Cortex of kidney (tissue), 1 donor: ENCODE measurements around the gene FRRS1.
"Not testable (repeated sequence)": the region's sequence is repeated elsewhere in the genome, so short reads cannot be mapped to it uniquely, and the experiment has no call there.

Experiments
- DNase-seq: peaks from one replicate; lab custom pipeline; 2025; lab: John Stamatoyannopoulos, UW

FRRS1 gene, protein sequence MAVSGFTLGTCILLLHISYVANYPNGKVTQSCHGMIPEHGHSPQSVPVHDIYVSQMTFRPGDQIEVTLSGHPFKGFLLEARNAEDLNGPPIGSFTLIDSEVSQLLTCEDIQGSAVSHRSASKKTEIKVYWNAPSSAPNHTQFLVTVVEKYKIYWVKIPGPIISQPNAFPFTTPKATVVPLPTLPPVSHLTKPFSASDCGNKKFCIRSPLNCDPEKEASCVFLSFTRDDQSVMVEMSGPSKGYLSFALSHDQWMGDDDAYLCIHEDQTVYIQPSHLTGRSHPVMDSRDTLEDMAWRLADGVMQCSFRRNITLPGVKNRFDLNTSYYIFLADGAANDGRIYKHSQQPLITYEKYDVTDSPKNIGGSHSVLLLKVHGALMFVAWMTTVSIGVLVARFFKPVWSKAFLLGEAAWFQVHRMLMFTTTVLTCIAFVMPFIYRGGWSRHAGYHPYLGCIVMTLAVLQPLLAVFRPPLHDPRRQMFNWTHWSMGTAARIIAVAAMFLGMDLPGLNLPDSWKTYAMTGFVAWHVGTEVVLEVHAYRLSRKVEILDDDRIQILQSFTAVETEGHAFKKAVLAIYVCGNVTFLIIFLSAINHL

DNA sequence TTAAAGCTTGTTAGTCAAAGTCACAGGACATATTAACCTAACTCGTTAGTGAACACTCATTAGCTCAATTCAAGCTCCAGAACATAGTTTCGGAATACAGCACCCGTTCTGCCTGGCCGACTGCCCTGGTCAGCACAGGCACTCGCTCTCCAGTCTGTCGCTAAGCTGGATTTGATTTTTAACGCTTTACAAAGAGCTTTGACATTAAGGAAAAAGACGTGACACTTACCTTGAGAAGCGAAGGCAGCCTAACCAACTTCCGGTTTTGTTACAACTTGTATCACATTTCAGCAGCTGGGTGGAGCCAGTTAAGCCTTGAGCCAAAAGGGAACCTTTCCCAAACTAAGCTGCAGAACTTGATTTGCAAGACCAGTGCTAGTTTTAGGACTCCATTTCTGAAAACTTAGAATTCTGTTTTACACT, at the start of gene FRRS1:
Gene FRRS1 (minus strand): TSS at position 258 of the 423 bp plus-strand sequence. CDS start 17,867 bp downstream, outside the sequence.
- no peak for DNase-seq

DNA sequence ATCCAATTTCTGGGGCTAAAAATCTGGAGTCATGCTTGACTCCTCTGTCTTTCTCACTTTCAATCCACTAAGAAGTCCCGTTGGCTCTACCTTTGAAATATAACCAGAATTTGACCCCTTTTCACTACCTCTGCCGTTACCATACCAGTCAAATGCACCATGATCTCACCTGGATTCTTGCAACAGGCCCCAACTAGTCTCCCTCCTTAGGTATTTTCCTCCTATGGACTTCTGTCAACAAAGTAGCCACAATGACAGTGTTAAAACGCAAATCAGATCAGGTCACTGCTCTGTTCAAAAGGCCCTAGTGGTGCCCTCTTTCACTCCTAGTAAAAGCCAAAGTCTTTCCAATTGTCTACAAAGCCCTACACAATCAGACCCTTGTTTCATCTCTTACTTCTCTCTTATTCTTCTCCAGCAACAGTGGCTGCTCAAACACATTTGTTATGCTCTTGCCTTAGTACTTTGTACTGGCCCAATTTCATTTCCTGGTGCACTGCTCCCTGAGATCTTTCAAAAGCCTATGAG, 48.0 kb upstream of the FRRS1 start:
- DNase-seq: no peak

DNA sequence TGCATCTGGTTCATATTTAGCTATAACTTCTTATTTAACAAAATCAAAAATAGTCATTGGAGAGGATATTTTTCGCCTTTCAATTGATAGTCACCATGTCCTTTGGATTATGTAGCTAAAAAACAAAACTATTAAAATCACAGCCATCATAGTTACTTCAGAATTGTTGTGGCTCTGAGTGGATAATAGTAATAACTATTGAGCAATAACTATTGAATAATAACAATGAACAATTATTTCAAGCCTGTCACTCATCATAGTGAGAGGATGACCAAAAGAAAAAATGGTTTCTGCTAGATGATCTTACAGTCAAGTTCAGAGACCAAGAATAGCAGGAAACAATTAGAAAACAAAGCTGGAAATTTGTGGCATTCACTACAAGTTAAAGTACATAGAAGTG, 45.3 kb upstream of the FRRS1 start:
- DNase-seq: no peak

DNA sequence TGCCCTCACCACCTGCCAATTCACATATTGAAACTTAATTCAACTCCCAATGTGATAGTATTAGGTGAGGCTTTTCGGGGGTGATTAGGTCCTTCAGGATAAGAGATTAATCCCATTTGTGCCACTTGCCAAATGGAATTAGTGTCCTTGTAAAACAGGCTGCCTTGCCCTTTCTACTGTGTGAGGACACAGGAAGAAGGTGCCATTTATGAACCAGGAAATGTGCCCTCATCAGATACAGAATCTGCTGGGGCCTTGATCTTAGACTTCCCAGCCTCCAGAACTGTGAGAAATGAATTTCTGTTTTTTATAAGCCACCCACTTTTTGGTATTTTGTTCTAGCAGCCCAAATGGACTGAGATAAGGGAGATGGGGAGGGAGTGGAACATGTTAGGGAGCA, 44.6 kb upstream of the FRRS1 start:
- no peak for DNase-seq

DNA sequence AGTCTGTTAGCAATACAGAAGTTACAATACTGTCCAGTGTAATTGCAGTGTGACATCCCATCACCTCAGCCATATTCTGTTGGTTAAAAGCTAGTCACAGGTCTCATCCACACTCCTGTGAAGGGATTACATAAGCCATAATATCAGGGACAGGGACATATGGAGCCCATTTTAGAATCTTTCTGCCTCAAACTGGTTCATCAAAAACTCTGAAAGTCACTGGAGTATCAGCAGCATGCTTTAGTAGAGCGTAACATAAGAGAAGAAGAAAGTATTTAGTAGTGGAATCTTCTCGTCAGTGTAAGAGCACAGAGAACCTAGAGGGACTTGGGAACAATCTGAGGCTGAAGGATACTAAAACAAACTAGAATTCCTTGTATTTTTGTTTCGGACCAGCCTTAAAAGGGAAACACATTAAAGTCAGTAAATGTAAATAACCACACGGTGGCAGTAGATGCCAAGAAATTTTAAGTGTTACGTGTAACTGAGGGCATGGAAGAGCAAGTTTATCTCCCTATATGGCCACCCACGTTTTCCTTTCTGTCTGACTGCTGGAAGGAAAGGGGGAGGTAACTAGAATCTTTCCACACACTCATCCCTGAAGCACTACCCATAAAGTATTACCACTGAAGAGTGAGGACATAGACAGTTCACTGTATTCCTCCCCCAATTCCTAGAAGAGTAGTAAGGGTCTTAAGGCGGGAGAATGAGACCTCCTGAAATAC, 42.1 kb upstream of the FRRS1 start:
- DNase-seq: no peak

DNA sequence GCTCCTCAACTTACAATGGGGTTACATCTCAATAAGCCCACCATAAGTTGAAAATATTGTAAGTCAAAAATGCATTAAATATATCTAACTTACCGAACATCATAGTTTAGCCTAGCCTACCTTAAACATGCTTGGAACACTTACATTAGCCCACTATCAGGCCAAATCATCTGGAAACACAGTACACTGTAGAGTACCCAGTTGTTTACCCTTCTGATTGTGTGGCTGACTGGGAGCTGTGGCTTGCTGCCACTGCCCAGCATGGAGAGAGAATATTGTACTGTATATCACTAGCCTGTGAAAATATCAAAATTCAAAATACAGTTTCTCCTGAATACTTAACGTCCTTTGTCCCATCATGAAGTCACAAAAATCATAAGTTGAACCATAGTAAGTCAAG, 40.4 kb upstream of the FRRS1 start:
- no peak for DNase-seq

DNA sequence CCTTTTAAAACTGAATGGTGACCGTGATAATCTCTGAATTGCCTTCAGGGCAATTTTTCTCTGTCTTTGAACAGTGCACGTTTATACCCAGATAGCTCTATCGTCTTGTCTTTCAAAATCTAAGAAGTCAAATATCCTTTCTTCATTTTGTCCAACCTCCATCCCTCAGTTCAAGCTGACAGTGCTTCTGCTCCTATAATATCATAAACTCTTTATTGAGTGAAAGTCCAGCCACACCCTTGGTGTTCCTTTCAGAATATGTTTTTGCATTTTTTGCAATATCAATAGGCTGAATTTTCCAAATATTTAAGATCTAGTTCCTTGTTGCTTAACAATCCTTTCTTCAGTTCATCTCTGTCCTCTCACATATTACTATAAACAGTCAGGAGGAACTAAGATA, 35.1 kb upstream of the FRRS1 start:
- DNase-seq: no peak

DNA sequence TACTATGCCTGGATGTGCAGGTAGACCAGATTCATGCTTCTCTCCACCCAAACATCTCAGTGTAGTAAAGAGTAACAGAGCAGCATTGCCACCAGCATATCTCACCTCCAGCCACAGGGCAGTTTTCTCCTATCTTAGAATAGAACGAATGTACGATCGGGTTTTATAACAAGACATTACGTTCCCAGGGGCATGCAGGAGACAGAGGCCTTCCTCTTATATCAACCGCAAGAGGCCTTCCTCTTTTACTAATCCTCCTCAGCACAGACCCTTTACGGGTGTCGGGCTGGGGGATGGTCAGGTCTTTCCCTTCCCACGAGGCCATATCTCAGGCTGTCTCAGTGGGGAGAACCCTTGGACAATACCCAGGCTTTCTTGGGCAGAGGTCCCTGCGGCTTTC, 27.4 kb upstream of the FRRS1 start:
- DNase-seq: not testable (repeated sequence)

DNA sequence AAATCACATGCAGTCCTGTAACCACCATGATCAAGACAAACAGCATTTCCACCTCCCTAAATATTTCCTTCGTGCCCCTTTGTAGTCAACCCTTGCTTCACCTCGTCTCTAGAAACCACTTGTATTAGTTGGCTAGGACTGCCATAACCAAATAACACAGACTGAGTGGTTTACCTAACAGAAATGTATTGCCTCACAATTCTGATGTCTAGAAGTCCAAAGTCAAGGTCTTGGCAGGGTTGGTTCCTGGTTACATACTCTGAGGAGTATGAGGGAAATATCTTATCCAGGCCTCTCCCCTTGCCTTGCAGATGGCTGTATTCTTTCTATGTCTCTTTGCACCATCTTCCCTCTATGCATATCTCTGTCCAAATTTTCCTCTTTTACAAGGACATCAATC, 23.3 kb upstream of the FRRS1 start:
- no peak for DNase-seq

DNA sequence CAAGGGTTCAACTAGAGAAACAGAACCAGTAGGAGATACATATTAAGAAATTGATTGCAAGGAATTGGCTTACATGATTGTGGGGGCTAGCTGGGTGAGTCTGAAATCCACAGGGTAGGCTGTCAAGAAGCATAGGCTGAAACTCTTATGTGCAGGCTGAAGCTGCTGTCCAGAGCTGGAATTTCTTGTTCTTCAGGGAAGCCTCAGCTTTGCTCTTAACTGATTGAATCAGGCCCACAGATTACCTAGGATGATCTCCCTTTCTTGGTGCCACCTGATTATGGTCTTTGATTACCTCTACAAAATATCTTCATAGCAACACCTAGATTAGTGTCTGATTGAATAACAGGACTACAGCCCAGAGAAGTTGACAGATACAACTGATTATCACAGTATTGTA, 22.5 kb upstream of the FRRS1 start:
- no peak for DNase-seq

DNA sequence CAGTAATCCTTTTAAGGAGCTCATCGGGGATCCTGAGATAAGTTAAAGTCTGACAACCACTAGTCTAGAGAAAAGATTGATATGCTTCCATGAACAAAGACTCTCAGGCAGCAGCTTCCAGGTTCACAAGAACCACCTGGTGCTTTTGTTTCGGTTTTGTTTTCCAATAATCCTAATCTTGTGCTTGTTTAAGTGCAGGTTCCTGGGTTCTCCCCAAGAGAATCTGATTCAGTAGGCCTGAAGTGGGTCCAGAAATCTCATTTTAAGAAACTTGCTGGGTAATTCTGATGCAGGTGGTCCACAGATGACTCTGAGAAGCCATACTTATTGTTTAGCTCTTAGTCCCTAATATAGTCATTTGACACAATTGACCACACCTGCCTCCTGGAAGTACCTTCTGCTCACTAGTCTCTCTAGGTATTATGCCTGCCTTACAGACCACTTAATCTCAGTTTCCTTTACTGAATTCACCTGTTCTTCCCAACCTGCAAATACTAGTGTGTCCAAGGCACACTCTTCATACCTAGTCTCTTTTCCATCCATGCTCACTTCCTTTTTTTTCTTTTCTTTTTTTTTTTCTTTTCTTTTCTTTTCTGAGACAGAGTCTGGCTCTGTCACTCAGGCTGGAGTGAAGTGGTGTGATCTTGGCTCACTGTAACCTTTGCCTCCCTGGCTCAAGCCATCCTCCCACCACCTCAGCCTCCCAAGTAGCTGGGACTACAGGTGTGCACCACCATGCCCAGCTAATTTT, 20.5 kb upstream of the FRRS1 start:
- no peak for DNase-seq

DNA sequence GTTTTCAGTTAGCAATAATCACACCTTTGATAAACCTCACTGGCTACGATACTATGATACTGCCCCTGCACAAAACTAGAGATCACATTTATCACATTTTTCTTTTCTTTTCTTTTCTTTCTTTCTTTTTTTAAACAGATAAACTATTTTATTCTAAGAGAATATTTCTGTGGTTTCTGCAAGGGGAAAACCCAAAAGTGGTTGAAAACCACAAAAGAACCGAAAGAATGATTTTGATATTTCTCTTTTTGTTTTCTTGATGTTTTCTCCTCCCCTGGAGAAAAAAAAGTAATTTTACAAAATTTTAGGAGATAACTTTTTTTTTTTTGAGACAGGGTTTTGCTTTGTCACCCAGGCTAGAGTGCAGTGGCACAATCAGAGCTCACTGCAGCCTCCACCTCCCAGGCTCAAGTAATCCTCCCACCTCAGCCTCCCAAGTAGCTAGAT, 18.4 kb upstream of the FRRS1 start:
- no peak for DNase-seq

DNA sequence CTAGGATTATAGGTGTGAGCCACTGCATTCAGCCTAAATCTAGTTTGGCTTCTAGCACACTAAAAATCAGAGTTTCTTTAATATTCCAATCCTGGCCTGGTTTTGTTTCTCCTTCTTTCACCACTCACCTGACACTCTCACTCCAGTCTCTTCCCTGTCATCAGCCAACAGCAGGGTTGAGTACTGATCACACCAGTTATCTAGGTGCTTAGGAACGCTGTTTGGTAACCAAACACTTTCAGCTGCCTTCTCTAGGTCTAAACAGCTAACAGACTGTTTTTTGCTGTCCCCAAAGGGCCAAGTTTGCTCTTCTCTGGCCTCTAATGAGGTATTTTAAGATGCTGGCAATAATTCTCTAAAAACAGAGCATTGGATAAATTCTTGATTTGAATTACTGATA, 17.7 kb upstream of the FRRS1 start:
- no peak for DNase-seq

DNA sequence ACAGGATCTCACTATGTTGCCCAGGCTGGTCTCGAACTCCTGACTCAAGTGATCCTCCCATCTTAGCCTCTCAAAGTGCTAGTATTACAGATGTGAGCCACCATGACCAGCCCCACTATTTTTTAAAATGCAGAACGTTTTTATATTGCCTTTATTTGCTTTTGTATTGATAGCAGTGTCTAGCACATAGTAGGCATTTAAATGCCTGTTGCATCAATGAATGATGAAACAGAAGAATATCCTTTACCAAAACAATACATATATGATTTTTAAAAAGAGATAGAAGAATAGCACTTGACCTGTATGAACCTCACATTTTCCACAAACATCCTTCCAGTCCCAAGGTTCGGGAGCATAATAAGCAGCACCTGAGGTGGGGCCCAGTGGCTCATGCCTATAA, 16.5 kb upstream of the FRRS1 start:
- no peak for DNase-seq

DNA sequence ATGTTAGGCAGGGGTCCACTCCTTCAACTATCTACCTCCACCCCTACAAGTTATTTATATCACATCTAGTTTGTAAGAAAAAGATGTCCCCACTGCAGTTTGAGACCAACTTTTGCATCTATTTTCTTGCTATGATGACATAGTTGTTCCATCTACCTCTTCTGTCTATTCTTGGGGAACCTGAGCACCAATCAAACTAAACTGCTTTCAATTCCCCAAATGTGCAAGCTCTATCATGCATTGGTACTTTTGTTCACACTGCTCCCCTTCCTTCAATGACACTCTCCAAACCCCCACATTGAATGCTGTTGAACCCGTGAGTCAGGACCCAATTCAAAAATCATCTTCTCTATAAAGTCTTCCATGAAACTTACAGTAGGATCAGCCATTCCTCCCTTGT, 16.0 kb upstream of the FRRS1 start:
- no peak for DNase-seq

DNA sequence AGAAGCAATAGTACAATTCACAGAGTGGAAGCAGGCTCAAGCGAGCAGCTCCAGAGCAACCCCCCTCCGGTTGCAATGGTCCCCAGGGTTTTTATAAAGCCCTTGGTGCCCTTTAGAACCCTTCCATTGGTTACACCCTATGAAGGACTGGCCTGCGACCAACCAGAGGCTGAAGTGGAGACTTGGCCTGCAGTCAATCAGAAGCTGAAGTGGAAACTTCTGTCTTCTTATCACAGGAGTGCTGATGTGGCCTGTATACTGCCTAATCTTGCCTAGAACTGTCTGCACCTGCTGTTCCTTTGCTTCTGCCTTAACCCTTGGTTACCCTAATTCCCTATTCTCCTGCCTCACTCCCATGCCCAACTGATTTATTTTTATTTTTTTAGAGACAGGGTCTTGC, 15.4 kb upstream of the FRRS1 start:
- no peak for DNase-seq

DNA sequence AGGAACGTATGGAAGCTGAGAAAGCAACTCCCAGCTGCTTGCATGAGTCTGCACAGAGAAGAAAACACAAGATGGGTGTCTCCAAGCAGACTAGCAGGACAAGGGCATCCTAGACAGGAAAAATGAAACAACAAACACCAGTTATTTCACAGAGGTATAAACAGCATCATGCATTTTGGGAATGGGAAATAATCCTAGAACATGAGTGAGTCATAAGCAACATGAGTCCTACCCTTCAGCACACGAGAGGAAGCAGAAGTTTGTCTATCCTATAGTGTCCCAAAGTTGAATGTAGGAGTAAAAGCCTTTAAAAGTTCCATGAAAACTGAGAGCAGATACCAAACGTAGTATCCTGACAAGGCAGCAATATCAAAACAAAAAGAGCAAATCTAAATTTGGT, 11.3 kb upstream of the FRRS1 start:
- no peak for DNase-seq

DNA sequence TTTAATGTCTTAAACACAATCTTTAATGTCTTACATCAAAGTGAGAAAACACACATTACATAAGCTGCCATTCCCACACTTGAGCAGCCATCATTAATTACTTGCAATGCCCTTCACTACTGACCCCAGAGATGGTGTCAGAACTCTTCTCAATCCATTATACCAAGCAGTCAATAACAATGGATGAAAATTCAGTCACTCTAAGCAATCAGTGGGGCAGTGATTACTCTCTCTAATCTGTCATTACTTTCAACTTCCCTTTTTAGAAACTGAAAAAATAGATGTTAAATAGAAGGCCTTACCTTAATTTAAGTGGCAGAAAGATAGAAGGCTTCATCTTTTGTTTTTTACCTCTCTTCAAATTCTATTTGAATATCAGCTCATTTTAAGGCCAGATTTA, 9.7 kb upstream of the FRRS1 start:
- no peak for DNase-seq

DNA sequence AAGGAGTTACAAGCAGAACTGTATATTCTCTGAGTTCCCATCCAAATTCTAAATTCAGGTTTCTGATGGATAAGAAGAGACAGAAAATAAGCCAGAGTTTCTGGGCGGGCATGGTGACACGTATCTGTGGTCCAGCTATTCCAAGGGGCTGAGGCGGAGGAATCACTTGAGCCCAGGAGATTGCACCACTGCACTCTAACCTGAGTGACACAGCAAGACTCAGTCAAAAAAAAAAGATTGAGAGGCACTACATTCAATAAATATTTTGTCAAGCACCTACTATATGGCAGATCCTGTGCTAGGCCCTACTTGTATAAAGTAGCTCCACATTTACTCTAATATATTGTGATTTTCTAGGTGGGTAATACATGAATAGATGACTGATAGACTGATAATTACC, 6.4 kb upstream of the FRRS1 start:
- DNase-seq: no peak

DNA sequence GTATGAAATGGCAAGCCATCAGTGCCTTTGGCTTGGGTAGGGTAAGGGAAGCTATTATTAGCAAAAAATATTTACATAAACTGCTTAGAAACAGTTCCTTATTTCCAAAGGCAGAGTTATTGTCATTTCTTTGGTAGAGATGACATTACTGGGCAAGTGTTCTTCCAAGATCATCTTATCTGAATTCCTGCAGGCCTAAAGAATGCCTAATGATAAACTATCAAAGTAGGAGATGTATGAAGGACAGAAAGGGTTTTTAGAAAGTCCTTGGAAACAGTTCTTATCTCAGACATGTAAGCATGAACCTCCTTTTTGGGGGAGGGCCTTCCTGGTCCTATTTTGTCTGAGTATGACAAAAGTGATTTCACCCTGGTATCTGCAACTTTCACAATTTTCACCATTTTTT, 5.1 kb upstream of the FRRS1 start:
- DNase-seq: no peak

DNA sequence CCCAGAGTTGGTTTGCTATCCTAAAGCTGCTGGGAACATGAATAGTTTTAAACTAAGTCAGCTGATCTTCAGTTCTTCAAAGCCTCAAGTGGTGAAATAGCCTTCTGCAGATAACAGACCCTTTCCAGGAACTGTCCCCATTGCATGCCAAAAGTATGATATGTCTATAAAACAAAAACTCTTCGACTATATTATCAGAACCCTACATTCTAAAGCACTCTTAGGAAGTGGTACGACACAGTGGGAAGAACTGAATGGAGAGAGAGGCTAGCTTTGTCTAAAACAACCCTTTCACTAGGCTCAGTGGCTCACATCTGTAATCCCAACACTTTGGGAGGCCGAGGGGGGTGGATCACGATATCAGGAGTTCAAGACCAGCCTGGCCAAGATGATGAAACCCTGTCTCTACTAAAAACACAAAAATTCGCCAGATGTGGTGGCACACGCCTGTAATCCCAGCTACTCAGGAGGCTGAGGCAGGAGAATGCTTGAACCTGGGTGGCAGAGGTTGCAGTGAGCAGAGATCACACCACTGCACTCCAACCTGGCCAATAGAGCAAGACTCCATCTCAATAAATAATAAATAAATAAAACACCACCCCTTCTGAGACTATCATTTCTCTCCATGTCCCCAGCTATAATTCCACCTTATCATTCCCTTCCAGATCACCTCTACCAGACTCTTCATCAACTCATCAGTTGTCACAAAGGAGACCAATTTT, 2.2 kb upstream of the FRRS1 start:
- DNase-seq: no peak
